H1 (cell line): ENCODE measurements around the gene IZUMO4. TPM values are rescaled to one million over a fixed set of nuclear protein-coding genes. Genes with fewer than 3 reads are reported as not detected.

Experiments
- GABPA ChIP-seq: IDR thresholded peaks from 2 replicates; pipeline ENCODE4 v1.6.1; 2011; ENCODE audit warnings: mild to moderate bottlenecking, low read length, moderate library complexity, borderline replicate concordance; ENCODE audit not compliant: insufficient read depth
- SIX5 ChIP-seq: IDR thresholded peaks from 2 replicates; pipeline ENCODE4 v1.6.1; 2011; ENCODE audit warnings: mild to moderate bottlenecking, low read depth, low read length
- SP1 ChIP-seq: IDR thresholded peaks from 2 replicates; pipeline ENCODE4 v1.6.1; 2011; ENCODE audit warnings: low read depth, low read length
- polyA plus RNA-seq, 7 experiments: library from polyadenylated mRNA; depleted of rRNA in 3 of 7; stranded (reverse) in 5 of 7; unstranded in 2 of 7; fragments of >200 nt in 5 of 7; fragments of 200-250 nt in 2 of 7; gene quantifications; 1 replicate in 5 of 7; 2 replicates in 1 of 7; 4 replicates in 1 of 7; pipeline versions ENCODE4 v1.2.1 to v1.2.3, GENCODE V29; 2011 to 2013; ENCODE audit warnings: missing spikeins in 2 of 7, mixed read lengths in 2 of 7
- total RNA-seq: library from RNA; stranded (reverse); fragmentation: NEBNext Ultra II Directional; extraction: Animal tissue kit (Norgen Biotek cat#: 25700); gene quantifications from 2 replicates; pipeline ENCODE4 v1.2.1, GENCODE V29; 2021

Gene IZUMO4
- total and polyA plus RNA-seq, 2 of the 8 experiments (the other 6 are each of a cell fraction or from before 2014, with no cell fraction given): 1.8 to 1.9 TPM

- TF ChIP-seq SP1: no peak
- TF ChIP-seq SIX5: no peak
- TF ChIP-seq GABPA: no peak
- TF ChIP-seq, all 59 proteins: peak for 0
These were observed 14.6 kb upstream of the IZUMO4 start (continued) for GRCh38 chr19:2081873-2082810.
